Measurements from ENCODE around the gene HOXA7.

The HOXA7 gene

GRCh38 chr7:27156508-27156898 lies at the start of gene HOXA7:
Gene HOXA7, minus strand, starts transcription at chr7:27156675. Its CDS starts 130 bp downstream, at chr7:27156545.
- TF ChIP-seq JUND (IDR thresholded peaks at IDR 0.05; ENCODE audit: low read depth), result no peak
- in situ Hi-C loops (cut with HindIII; ENCODE audit: low pct_unique_long_range_greater_than_20kb, low sequenced_read_pairs), result no loop called here
- no peak for DNase-seq (ENCODE audit: low read depth in 1 of 2, low spot score in 1 of 2)

GRCh38 chr7:27205325-27206280 lies 49.1 kb upstream of the HOXA7 start:
- in situ Hi-C loops (cut with HindIII; ENCODE audit: low pct_unique_long_range_greater_than_20kb, low sequenced_read_pairs), result no loop called here
- DNase-seq (ENCODE audit: low read depth in 1 of 2, low spot score in 1 of 2), result no peak
- no peak for TF ChIP-seq JUND (IDR thresholded peaks at IDR 0.05; ENCODE audit: low read depth)

- in situ Hi-C loops (cut with HindIII; ENCODE audit: low pct_unique_long_range_greater_than_20kb, low sequenced_read_pairs), result no loop called here
- no peak for DNase-seq (ENCODE audit: low read depth in 1 of 2, low spot score in 1 of 2)
- no peak for TF ChIP-seq JUND (IDR thresholded peaks at IDR 0.05; ENCODE audit: low read depth)
Measured at GRCh38 chr7:27204851-27205322, 48.4 kb upstream of the HOXA7 start.

- DNase-seq (ENCODE audit: low read depth in 1 of 2, low spot score in 1 of 2), result no peak
- in situ Hi-C loops (cut with HindIII; ENCODE audit: low pct_unique_long_range_greater_than_20kb, low sequenced_read_pairs), result no loop called here
- TF ChIP-seq JUND (IDR thresholded peaks at IDR 0.05; ENCODE audit: low read depth), result no peak
Measured at GRCh38 chr7:27203964-27204594, 47.6 kb upstream of the HOXA7 start.

- no peak for DNase-seq (ENCODE audit: low read depth in 1 of 2, low spot score in 1 of 2)
- in situ Hi-C loops (cut with HindIII; ENCODE audit: low pct_unique_long_range_greater_than_20kb, low sequenced_read_pairs), result no loop called here
- no peak for TF ChIP-seq JUND (IDR thresholded peaks at IDR 0.05; ENCODE audit: low read depth)
Measured at GRCh38 chr7:27203365-27203953, 47.0 kb upstream of the HOXA7 start.

- no peak for DNase-seq (ENCODE audit: low read depth in 1 of 2, low spot score in 1 of 2)
- in situ Hi-C loops (cut with HindIII; ENCODE audit: low pct_unique_long_range_greater_than_20kb, low sequenced_read_pairs), result no loop called here
- TF ChIP-seq JUND (IDR thresholded peaks at IDR 0.05; ENCODE audit: low read depth), result no peak
Measured at GRCh38 chr7:27202862-27203134, 46.3 kb upstream of the HOXA7 start.

GRCh38 chr7:27202018-27202861 lies 45.8 kb upstream of the HOXA7 start:
- in situ Hi-C loops (cut with HindIII; ENCODE audit: low pct_unique_long_range_greater_than_20kb, low sequenced_read_pairs), result no loop called here
- no peak for TF ChIP-seq JUND (IDR thresholded peaks at IDR 0.05; ENCODE audit: low read depth)
- DNase-seq (ENCODE audit: low read depth in 1 of 2, low spot score in 1 of 2), result no peak

GRCh38 chr7:27201580-27202017 lies 45.1 kb upstream of the HOXA7 start:
- TF ChIP-seq JUND (IDR thresholded peaks at IDR 0.05; ENCODE audit: low read depth), result no peak
- in situ Hi-C loops (cut with HindIII; ENCODE audit: low pct_unique_long_range_greater_than_20kb, low sequenced_read_pairs), result no loop called here
- DNase-seq (ENCODE audit: low read depth in 1 of 2, low spot score in 1 of 2), result no peak

- no peak for DNase-seq (ENCODE audit: low read depth in 1 of 2, low spot score in 1 of 2)
- in situ Hi-C loops (cut with HindIII; ENCODE audit: low pct_unique_long_range_greater_than_20kb, low sequenced_read_pairs), result no loop called here
- no peak for TF ChIP-seq JUND (IDR thresholded peaks at IDR 0.05; ENCODE audit: low read depth)
Measured at GRCh38 chr7:27200761-27201579, 44.5 kb upstream of the HOXA7 start.

- in situ Hi-C loops (cut with HindIII; ENCODE audit: low pct_unique_long_range_greater_than_20kb, low sequenced_read_pairs), result no loop called here
- DNase-seq (ENCODE audit: low read depth in 1 of 2, low spot score in 1 of 2), result no peak
- no peak for TF ChIP-seq JUND (IDR thresholded peaks at IDR 0.05; ENCODE audit: low read depth)
Measured at GRCh38 chr7:27199849-27200760, 43.6 kb upstream of the HOXA7 start, which contains the start of gene HOXA13. Gene HOXA13, minus strand, starts transcription at chr7:27200091. Its CDS starts 14 bp downstream, at chr7:27200077.

Measured in T47D (cell line).